A549 (cell line): ENCODE measurements around the gene TRABD2B. TPM values are rescaled to one million over a fixed set of nuclear protein-coding genes. Genes with fewer than 3 reads are reported as not detected.

Experiments used
- ATAC-seq, 2 experiments: fragments of 200-7000 bp in 1 of 2; fragments of >200 bp in 1 of 2; cut with Nextera tagmentation in 1 of 2; cut with Tn5 transposase in 1 of 2; 3 replicates each; pipeline versions ENCODE4 v1.8.0 to v1.9.1; 2018 to 2020; ENCODE audit warnings: mild to moderate bottlenecking in 1 of 2, moderate library complexity in 1 of 2
- CTCF ChIA-PET: fragments of 300-600 bp; sonication (Branson Sonifier 250); formaldehyde crosslinking; extraction: SDS; loops from one replicate; lab custom pipeline; 2021; ENCODE audit warnings: antibody characterized with exemption, inconsistent platforms; lab: Yijun Ruan, JAX
- POLR2A ChIA-PET: fragments of 350-600 bp; formaldehyde crosslinking; extraction: SDS; loops from one replicate; lab custom pipeline; 2021; ENCODE audit warnings: antibody characterized with exemption, inconsistent platforms; lab: Yijun Ruan, JAX
- DNase-seq, 2 experiments: peaks; one replicate each; pipeline versions ENCODE4 v3.0.0 to v3.0.0-alpha.2; 2011 to 2016; ENCODE audit warnings: low read depth in 1 of 2, low spot score in 1 of 2
- FAIRE-seq: peaks from 2 replicates; lab custom pipeline; 2011; peaks lifted over from hg19 to GRCh38; lab: Jason Lieb, UNC
- H3K27ac ChIP-seq, 2 experiments: fragments of >200 bp; sonication (Bioruptor Twin); formaldehyde crosslinking; 3 replicates each; pipeline ENCODE4 v1.5.1; 2016 to 2017
- H3K4me1 ChIP-seq: fragments of >200 bp; sonication (Bioruptor Twin); formaldehyde crosslinking; 3 replicates; pipeline ENCODE4 v1.6.1; 2016
- H3K4me2 ChIP-seq: fragments of >200 bp; sonication (Bioruptor Twin); formaldehyde crosslinking; 3 replicates; pipeline ENCODE4 v1.6.1; 2016
- H3K4me3 ChIP-seq: fragments of >200 bp; sonication (Bioruptor Twin); formaldehyde crosslinking; 3 replicates; pipeline ENCODE4 v1.5.1; 2016
- H3K9me3 ChIP-seq: fragments of >200 bp; sonication (Bioruptor Twin); formaldehyde crosslinking; 3 replicates; pipeline ENCODE4 v1.6.1; 2016
- CBX2 ChIP-seq: fragments of 200-600 bp; sonication (generic); IDR thresholded peaks from 2 replicates; pipeline ENCODE4 v1.6.1; 2016; ENCODE audit warnings: low read depth, mild to moderate bottlenecking, borderline replicate concordance
- CBX8 ChIP-seq: fragments of 200-600 bp; sonication (generic); IDR thresholded peaks from 2 replicates; pipeline ENCODE4 v1.6.1; 2016
- CHD2 ChIP-seq: fragments of 150-350 bp; IDR thresholded peaks from 2 replicates; pipeline ENCODE4 v1.6.1; 2014; ENCODE audit warnings: low read length; ENCODE audit not compliant: partially characterized antibody
- EP300 ChIP-seq, 2 experiments: fragments of >200 bp; sonication (Bioruptor Twin); formaldehyde crosslinking; IDR thresholded peaks; 2 replicates in 1 of 2; 3 replicates in 1 of 2; pipeline ENCODE4 v1.6.1; 2016 to 2017
- ESRRA ChIP-seq: fragments of 150-350 bp; IDR thresholded peaks from 2 replicates; pipeline ENCODE4 v1.6.1; 2014; ENCODE audit warnings: mild to moderate bottlenecking, low read length, borderline replicate concordance
- MYC ChIP-seq: IDR thresholded peaks from 2 replicates; pipeline ENCODE4 v1.6.1; 2012; ENCODE audit warnings: mild to moderate bottlenecking, inconsistent platforms, low read length, improper control_type of control experiment, borderline replicate concordance
- POLR2AphosphoS2 ChIP-seq: conservative IDR thresholded peaks from 2 replicates; pipeline ENCODE4 v1.6.1; 2012; ENCODE audit warnings: low read length, improper control_type of control experiment, inconsistent platforms
- RAD21 ChIP-seq, 2 experiments: fragments of >200 bp in 1 of 2; sonication (Bioruptor Twin) in 1 of 2; formaldehyde crosslinking in 1 of 2; IDR thresholded peaks in 1 of 2; conservative IDR thresholded peaks in 1 of 2; 2 replicates in 1 of 2; 3 replicates in 1 of 2; pipeline ENCODE4 v1.6.1; 2012 to 2018; ENCODE audit warnings: inconsistent platforms in 1 of 2
- RARB ChIP-seq: fragments of 250-450 bp; sonication (Bioruptor Pico); IDR thresholded peaks from 2 replicates; pipeline ENCODE4 v1.8.0; 2021; ENCODE audit warnings: mild to moderate bottlenecking, moderate library complexity
- RFX5 ChIP-seq: fragments of 450-650 bp; IDR thresholded peaks from 2 replicates; pipeline ENCODE4 v1.7.1; 2014; ENCODE audit warnings: antibody characterized with exemption, mild to moderate bottlenecking, moderate library complexity
- RNF2 ChIP-seq: fragments of 200-600 bp; sonication (generic); IDR thresholded peaks from 2 replicates; pipeline ENCODE4 v1.6.1; 2016; ENCODE audit warnings: low read depth, mild to moderate bottlenecking, antibody characterized with exemption, moderate library complexity, borderline replicate concordance
- ZC3H11A ChIP-seq: fragments of 450-650 bp; IDR thresholded peaks from 2 replicates; pipeline ENCODE4 v1.6.1; 2014; ENCODE audit warnings: antibody characterized with exemption, mild to moderate bottlenecking
- ZNF302 ChIP-seq: fragments of 250-450 bp; sonication (Bioruptor Pico); IDR thresholded peaks from 2 replicates; pipeline ENCODE4 v1.9.0; 2021; ENCODE audit warnings: inconsistent platforms, mild to moderate bottlenecking, moderate library complexity
- ZSCAN20 ChIP-seq: fragments of 250-450 bp; sonication (Bioruptor Pico); IDR thresholded peaks from 2 replicates; pipeline ENCODE4 v1.8.0; 2022; ENCODE audit warnings: mild to moderate bottlenecking, moderate library complexity
- WGBS: methylation state at CpG from one replicate; pipeline ENCODE4 v1.1.6; 2017; ENCODE audit errors: missing lambda C conversion rate; 5-methylcytosine and 5-hydroxymethylcytosine counted together
- polyA plus RNA-seq, 4 experiments: library from polyadenylated mRNA; depleted of rRNA in 3 of 4; stranded (reverse); fragments of >200 nt; fragmentation: RNase III in 1 of 4; extraction: RNeasy Plus Mini Kit Qiagen cat#74134 plus additional on column Dnase treatment in 1 of 4; gene quantifications; 2 replicates in 3 of 4; 3 replicates in 1 of 4; pipeline ENCODE4 v1.2.3, GENCODE V29; 2011 to 2017
- TF ChIP-seq, protein P1 (sequence below): fragments of 150-350 bp; IDR thresholded peaks from 2 replicates; pipeline ENCODE4 v1.6.1; 2014; ENCODE audit warnings: low read depth, mild to moderate bottlenecking, low read length
- TF ChIP-seq, protein P2 (sequence below): fragments of 250-450 bp; sonication (Bioruptor Pico); IDR thresholded peaks from 2 replicates; pipeline ENCODE4 v1.5.0; 2020; ENCODE audit warnings: low read depth, mild to moderate bottlenecking, moderate library complexity

TRABD2B gene
- polyA plus RNA-seq, 2 of the 4 experiments (the other 2 are of a cell fraction): 0.04 to 0.21 TPM

DNA sequence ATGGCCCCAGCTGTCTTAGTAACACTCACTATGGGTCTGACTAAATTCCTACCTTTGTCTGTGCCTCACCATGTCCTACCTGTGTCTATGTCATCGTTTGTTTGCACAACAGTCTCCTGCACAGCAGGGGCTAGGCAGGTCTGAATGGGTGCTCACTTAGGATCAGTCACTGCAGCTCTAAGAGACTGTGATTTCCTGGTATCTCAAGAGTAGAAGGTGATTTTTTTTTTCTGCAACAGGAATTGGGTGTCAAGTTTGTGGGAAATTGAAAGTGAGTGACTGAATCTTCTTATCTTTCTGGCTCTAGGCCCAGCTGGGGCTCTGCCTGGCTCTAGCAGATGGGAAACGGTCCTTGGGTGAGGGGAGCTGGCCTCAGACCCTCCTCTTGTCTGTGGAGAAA lies 46.4 kb upstream of the TRABD2B start:
- H3K4me3 ChIP-seq: no peak overlapping the region
- H3K4me2 ChIP-seq: no peak overlapping the region
- ATAC-seq (no peak), FAIRE-seq (no peak), DNase-seq (no peak)
- 18% methylated on average over 2 of the region's 2 CpGs for WGBS
- POLR2A ChIA-PET: no interaction called here
- H3K27ac ChIP-seq: no peak overlapping the region
- H3K4me1 ChIP-seq: no peaks in the 10 kb centered on the region
- TF ChIP-seq ESRRA (no peak), POLR2AphosphoS2 (no peak), CBX8 (no peak), ZSCAN20 (CRISPR knock-in tag) (no peak), ZC3H11A (no peak), RARB (CRISPR knock-in tag) (no peak)
- TF ChIP-seq, protein P1, sequence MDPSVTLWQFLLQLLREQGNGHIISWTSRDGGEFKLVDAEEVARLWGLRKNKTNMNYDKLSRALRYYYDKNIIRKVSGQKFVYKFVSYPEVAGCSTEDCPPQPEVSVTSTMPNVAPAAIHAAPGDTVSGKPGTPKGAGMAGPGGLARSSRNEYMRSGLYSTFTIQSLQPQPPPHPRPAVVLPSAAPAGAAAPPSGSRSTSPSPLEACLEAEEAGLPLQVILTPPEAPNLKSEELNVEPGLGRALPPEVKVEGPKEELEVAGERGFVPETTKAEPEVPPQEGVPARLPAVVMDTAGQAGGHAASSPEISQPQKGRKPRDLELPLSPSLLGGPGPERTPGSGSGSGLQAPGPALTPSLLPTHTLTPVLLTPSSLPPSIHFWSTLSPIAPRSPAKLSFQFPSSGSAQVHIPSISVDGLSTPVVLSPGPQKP: no peak
- TF ChIP-seq, protein P2, sequence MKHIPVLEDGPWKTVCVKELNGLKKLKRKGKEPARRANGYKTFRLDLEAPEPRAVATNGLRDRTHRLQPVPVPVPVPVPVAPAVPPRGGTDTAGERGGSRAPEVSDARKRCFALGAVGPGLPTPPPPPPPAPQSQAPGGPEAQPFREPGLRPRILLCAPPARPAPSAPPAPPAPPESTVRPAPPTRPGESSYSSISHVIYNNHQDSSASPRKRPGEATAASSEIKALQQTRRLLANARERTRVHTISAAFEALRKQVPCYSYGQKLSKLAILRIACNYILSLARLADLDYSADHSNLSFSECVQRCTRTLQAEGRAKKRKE (CRISPR knock-in tag): no peak
- CTCF ChIA-PET: interaction anchor here (0.6 to 0.7 kb wide), 2 partner anchors 10 to 66 kb away, joined by 3 to 4 read pairs; no protein-coding TSS in a partner anchor
- no peaks in the 10 kb centered on the region for H3K9me3 ChIP-seq

DNA sequence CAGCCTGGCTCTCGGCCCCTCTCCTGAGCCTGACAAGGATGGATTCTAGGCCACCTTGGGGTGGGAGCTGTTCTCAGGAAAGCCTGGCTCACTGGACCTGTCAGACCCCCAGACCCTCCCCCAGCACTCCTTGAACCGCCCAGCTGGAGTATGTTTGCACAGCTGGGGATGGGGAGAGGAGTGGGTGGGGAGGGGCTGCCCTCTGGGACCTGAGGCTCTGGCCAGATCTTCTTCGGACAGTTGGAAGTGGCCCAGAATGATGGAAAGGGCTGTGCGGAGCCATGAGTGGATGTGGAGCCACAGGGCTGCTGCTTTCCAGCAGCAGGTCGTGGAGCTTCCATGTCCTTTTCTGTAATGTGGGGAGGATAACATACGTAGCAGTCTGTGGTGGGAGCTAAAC lies 43.0 kb upstream of the TRABD2B start:
- Histone ChIP-seq H3K27ac (no peak overlapping the region), H3K4me2 (no peak overlapping the region), H3K4me3 (no peak overlapping the region), H3K9me3 (no peaks in the 10 kb centered on the region), H3K4me1 (no peaks in the 10 kb centered on the region)
- FAIRE-seq: no peak
- DNase-seq: no peak
- CTCF ChIA-PET: interaction anchor here (1.1 to 1.9 kb wide), 2 partner anchors 21 to 42 kb away, joined by 3 to 5 read pairs; no protein-coding TSS in a partner anchor
- no peak for TF ChIP-seq RFX5
- POLR2A ChIA-PET: no interaction called here
- ATAC-seq: no peak
- 35% methylated on average over 4 of the region's 6 CpGs for WGBS

DNA sequence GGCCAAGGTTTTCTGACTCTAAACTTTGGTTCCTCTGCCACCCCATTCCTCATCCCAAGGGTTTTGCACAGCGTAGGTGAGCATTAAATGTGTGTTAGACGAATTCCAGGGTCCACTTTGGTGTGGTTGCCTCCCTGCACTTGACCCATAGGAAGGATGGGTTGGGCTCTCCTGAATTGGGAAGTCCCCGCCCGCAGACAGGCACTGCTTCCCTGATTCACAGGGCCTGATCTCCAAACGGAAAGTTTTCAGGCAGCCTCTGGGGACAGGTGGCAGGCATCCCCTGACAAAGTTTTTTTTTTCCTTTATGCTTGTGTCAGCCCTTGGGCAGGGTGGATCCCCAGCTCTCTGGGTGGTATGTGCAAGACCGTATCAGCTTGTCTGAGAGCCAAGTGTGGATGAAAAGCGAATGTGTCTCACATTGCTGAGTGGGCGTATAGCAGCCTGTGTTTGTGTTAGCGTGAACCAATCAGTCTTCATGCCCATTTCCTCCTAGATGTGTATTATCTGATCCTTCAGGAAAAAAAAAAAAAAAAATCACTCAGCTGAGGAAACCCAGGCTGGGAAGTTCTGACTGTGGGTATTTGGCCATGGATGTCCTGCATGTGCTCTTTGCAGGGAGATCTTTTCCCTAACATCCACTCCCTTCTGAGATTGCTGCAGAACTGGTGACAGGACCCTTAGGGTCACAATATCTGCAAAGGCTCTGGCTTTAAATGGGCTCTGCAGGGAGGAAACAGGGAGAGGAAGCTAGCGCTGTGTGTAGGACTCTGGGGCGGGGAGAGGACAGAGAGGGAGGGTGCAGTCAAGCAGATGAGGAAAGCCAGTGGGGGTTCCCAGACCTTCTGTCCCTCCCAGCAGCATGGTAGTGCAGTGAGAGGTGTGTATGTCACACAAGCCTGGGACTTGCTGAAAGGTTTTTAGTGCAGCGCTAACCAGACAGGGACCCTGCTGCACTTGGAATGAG lies 42.2 kb upstream of the TRABD2B start:
- FAIRE-seq: no peak
- WGBS: 60% methylated on average over 12 of the region's 12 CpGs
- Histone ChIP-seq H3K9me3 (no peaks in the 10 kb centered on the region), H3K4me2 (no peak overlapping the region), H3K27ac (no peak overlapping the region), H3K4me1 (no peaks in the 10 kb centered on the region), H3K4me3 (no peak overlapping the region)
- no peak for ATAC-seq
- ChIA-PET POLR2A (no interaction called here), CTCF (interaction anchor here (1.1 to 1.9 kb wide), 2 partner anchors 22 to 41 kb away, joined by 3 to 5 read pairs; no protein-coding TSS in a partner anchor)
- TF ChIP-seq CHD2 (no peak), ESRRA (no peak), RNF2 (no peak), CBX2 (no peak), ZNF302 (CRISPR knock-in tag) (no peak), RAD21 (conservative IDR thresholded peaks at IDR 0.05 in 1 of 2, IDR thresholded peaks at IDR 0.05 in 1 of 2) (no peak)
- no peak for DNase-seq

DNA sequence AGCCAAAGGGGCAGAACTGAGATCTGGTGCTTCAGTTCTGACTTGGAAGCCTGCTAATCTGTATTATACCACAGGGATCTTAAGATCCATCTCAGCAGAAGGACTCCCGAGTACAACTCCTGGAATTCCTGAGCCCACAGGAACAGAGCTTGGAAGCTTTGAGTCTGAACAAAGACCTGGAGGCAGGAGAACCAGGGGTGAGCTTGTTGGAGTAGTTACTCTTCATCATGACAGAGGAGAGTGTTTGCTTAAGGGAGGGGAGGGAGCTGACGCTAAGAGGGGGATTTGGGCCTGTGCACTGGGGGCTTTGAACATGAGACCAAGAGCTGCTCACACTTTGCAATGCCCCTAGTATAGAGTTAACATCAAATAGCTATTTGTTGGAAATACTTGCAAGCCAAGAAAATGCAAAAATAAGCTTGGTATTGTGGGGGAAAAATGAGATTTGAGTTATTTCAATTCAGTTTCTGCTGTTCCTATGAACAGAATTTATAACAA lies 41.1 kb upstream of the TRABD2B start:
- Histone ChIP-seq H3K27ac (no peak overlapping the region), H3K9me3 (no peaks in the 10 kb centered on the region), H3K4me2 (no peak overlapping the region), H3K4me1 (no peaks in the 10 kb centered on the region), H3K4me3 (no peak overlapping the region)
- POLR2A ChIA-PET: no interaction called here
- ATAC-seq (no peak), FAIRE-seq (no peak), DNase-seq (no peak)
- 36% methylated on average over 2 of the region's 2 CpGs for WGBS
- CTCF ChIA-PET: no interaction called here
- TF ChIP-seq EP300 (IDR thresholded peaks at IDR 0.05) (no peak), ZSCAN20 (CRISPR knock-in tag) (no peak), ZNF302 (CRISPR knock-in tag) (no peak), RNF2 (no peak), MYC (no peak)
